ENCODE data around the gene AP3B2.
"Not testable (repeated sequence)": the region's sequence is repeated elsewhere in the genome, so short reads cannot be mapped to it uniquely, and the experiment has no call there.

AP3B2 gene

GRCh38 chr15:82712036-82712435 lies 2.4 kb upstream of the AP3B2 start:
- TF ChIP-seq POLR2A (IDR thresholded peaks at IDR 0.05; ENCODE audit: low read length) (no peak), GATA1 (IDR thresholded peaks at IDR 0.05; ENCODE audit: low read depth, low read length) (no peak)
- DNase-seq, result no peak

DNA sequence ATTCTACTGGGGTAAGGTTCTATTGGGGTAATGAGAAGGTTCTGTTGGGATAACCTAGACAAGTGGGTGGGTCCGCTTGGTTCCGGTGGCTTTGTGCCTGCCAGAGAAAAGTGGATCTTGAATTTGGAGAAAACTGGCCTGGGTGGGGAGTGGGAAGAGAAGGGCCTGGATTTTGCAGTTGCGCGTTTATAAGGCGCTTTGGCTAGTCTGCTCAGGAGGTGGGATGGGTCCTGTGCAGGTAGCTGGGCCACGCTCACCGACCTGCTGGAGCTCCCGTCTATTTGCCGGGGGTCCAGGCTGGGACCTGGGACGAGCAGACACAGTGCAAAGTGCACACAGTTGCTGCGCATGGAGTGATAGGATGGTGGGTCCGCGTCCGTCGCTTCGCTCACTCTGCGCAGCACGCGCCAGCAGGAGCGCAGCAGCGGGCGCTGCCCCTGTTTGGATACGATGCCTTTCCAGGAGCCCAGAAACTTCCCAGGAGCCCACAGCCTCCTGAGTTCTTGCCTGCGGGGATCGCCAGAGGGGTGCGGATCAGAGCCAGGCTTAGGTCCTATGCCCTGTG lies 1.3 kb upstream of the AP3B2 start:
- DNase-seq, result no peak

GRCh38 chr15:82710208-82710555 lies 507 bp upstream of the AP3B2 start:
- TF ChIP-seq POLR2A (IDR thresholded peaks at IDR 0.05; ENCODE audit: low read length) (no peak), GATA1 (IDR thresholded peaks at IDR 0.05; ENCODE audit: low read depth, low read length) (no peak)
- DNase-seq, result no peak

More for the DNA sequence above, 1.3 kb upstream of the AP3B2 start:
- TF ChIP-seq GATA1 (IDR thresholded peaks at IDR 0.05; ENCODE audit: low read depth, low read length) (no peak), POLR2A (IDR thresholded peaks at IDR 0.05; ENCODE audit: low read length) (no peak)

GRCh38 chr15:82709081-82709420 lies 624 bp downstream of the AP3B2 start:
- no peak for DNase-seq
- no peak for TF ChIP-seq POLR2A (IDR thresholded peaks at IDR 0.05; ENCODE audit: low read length)
- no peak for TF ChIP-seq GATA1 (IDR thresholded peaks at IDR 0.05; ENCODE audit: low read depth, low read length)

- not testable (repeated sequence) for DNase-seq
Observed at GRCh38 chr15:82705856-82706255, 3.8 kb downstream of the AP3B2 start.

- no peak for DNase-seq
- TF ChIP-seq POLR2A (IDR thresholded peaks at IDR 0.05; ENCODE audit: low read length) (no peak), GATA1 (IDR thresholded peaks at IDR 0.05; ENCODE audit: low read depth, low read length) (no peak)
Observed at GRCh38 chr15:82699726-82700125, 9.9 kb downstream of the AP3B2 start.

DNA sequence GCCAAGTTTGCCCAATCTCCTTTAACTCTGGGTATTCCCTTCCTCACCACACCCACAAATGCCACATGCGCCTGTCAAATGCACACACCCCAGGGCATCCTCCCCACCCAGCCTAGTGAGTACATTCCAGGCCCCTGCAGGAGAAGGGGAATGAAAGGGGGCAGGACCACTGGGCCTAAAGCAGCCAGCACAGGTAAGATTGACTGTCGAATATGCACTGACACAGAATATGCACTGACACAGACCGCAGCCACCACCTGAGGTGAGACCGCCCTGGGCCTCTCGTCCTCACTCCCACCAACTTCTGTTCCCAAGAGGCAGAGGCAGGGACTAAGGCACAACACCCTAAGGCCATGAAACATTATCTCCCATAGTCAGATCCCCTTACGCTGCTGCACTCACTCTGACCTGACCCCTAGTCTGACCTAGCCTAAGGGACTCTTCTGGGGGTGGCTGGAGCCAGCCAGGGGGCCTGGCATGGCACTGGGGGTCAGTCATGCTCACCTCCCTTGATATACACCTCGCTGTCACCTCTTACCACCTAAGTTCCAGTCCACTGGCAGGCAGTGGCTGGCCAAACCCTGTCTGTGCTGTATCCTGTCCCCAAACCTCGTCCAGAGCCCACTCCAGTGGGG lies 10.8 kb downstream of the AP3B2 start:
- DNase-seq, result no peak
- TF ChIP-seq POLR2A (IDR thresholded peaks at IDR 0.05; ENCODE audit: low read length) (no peak), GATA1 (IDR thresholded peaks at IDR 0.05; ENCODE audit: low read depth, low read length) (no peak)

- TF ChIP-seq GATA1 (IDR thresholded peaks at IDR 0.05; ENCODE audit: low read depth, low read length) (no peak), POLR2A (IDR thresholded peaks at IDR 0.05; ENCODE audit: low read length) (no peak)
Observed at GRCh38 chr15:82697735-82698407, 11.8 kb downstream of the AP3B2 start.

GRCh38 chr15:82692171-82692570 lies 17.5 kb downstream of the AP3B2 start:
- TF ChIP-seq POLR2A (IDR thresholded peaks at IDR 0.05; ENCODE audit: low read length) (no peak), GATA1 (IDR thresholded peaks at IDR 0.05; ENCODE audit: low read depth, low read length) (no peak)
- DNase-seq, result no peak

More at GRCh38 chr15:82697735-82698407, 11.8 kb downstream of the AP3B2 start:
- no peak for DNase-seq

- no peak for DNase-seq
- TF ChIP-seq GATA1 (IDR thresholded peaks at IDR 0.05; ENCODE audit: low read depth, low read length) (no peak), POLR2A (IDR thresholded peaks at IDR 0.05; ENCODE audit: low read length) (no peak)
Observed at GRCh38 chr15:82689147-82689546, 20.5 kb downstream of the AP3B2 start.

DNA sequence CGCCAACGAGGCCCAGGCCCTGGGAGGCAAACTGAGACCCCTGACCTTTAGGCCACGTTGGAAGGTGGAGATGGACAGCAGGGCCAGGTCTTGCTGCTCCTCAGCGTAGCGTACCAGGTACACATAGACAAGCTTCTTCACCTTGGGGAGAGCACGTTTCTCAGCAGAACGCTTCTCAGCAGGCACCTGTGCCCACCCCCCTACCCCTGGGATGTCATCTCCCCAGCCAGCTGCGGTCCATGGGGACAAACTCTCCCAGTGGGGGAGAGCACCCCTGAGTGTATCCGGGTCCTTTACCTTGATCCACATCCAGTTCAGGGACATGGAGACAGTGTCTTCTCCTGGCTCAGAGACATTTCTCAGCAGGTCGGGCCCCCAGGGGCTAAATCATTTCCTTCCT lies 21.0 kb downstream of the AP3B2 start:
- TF ChIP-seq GATA1 (IDR thresholded peaks at IDR 0.05; ENCODE audit: low read depth, low read length) (no peak), POLR2A (IDR thresholded peaks at IDR 0.05; ENCODE audit: low read length) (no peak)
- DNase-seq, result no peak

- DNase-seq, result no peak
- TF ChIP-seq GATA1 (IDR thresholded peaks at IDR 0.05; ENCODE audit: low read depth, low read length), result no peak
- TF ChIP-seq POLR2A (IDR thresholded peaks at IDR 0.05; ENCODE audit: low read length), result no peak
Observed at GRCh38 chr15:82681371-82681770, 28.3 kb downstream of the AP3B2 start.

DNA sequence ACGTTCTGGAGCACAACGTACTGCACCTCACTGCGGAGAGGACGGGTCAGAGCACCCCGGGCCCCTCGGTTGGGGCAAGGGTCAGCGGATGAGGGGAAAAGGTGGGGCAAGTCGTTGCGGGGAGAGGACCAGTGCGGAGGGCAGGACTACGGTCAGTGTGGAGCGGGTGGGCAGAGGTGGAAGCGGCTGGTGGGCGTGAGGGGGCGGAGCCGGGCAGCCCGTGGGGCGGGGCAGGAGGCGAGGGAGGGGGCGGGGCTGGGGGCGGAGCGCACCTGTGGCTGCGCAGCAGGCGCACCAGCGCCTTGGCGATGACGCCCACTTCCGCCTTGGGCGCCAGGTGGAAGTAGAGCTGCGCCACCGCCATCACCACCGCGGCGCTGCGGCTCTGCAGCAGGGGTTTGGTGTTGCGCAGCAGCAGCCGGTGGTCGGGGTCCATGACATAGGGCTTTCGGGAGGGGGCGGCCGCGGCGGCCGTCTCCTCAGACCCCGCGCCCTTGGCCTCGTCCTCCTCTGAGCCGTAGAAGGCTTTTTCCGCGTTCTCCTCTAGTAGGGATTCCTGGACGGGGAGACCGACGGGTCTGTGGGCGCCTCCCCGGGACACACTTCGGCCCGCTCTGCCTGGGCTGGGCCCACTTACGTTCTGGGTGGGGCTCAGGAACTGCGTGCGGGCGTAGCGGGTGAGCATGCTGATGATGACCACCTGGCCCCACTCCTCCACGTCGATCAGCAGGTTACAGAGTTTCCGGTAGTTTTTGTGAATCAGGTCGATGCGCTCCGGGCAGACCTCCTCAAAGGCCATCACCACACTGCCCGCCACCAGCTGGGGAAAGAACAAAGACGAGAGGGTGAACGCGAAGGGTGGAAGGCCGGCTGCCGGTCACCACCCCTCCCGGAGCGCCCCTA lies 29.2 kb downstream of the AP3B2 start:
- TF ChIP-seq POLR2A (IDR thresholded peaks at IDR 0.05; ENCODE audit: low read length), result no peak
- peak; percentile 28 to 41 for DNase-seq

DNA sequence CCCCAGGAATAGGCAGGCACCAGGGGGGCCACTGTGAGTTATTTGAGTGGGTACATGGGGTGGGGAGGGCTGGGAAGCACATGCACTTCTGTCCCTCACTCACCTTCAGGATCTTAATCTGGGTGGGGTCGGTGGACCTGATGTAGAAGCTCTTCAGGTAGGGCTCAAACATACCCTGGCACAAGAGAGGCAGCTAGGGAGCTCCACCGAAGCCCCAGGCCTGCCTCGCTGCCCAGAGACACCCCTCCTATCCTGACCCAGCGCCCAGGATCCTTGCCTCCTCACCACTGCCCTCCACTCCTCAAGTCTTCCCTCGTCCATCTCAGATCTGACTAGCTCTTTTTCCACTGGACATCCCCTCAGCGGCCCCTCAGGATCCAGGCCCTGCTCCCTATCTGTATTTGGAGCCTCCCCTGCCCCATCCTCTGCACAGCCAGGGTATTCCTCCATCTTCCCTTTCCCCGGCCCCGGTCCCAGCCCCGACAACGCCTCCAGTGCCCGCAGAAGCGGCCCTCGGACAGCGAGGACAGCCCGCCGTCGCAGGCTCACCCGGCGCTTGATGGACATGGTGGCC lies 30.0 kb downstream of the AP3B2 start:
- TF ChIP-seq GATA1 (IDR thresholded peaks at IDR 0.05; ENCODE audit: low read depth, low read length), result no peak
- DNase-seq, result no peak
